ENCODE measurements around the gene RCOR2. TPM values are rescaled to one million over a fixed set of nuclear protein-coding genes. Genes with fewer than 3 reads are reported as not detected.

The RCOR2 gene
- total and polyA plus RNA-seq, 2 of the 13 experiments (the other 11 are each of a cell fraction or from before 2014, with no cell fraction given): 8.3 to 8.5 TPM

DNA sequence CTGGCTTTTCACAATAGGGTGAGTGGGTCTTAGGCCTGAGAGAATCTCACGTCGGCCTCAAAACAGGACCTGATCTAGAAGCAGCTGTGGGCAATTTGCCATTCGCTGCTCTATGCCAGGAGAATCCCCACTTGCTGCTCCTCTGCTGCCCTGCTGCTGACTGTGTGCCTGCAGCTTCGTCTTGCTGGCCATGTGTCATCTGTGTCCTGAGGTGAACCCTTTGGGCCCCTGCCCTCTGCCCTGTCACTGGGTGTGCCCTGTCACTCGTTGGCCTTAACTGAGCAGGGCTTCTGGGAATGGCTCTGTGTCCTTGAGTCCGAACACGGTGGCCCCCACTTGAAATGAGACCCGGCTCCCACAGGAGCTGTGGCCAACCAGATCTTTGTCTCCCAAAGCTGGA is 28.0 kb upstream of the RCOR2 start (continued):
- TF ChIP-seq ATF7 (IDR thresholded peaks at IDR 0.05) (no peak), ATF7 (CRISPR knock-in tag; IDR thresholded peaks at IDR 0.05) (no peak), ZNF12 (CRISPR knock-in tag; IDR thresholded peaks at IDR 0.05) (no peak), ELF4 (CRISPR knock-in tag; IDR thresholded peaks at IDR 0.05; ENCODE audit: borderline replicate concordance) (no peak), MIXL1 (CRISPR knock-in tag; IDR thresholded peaks at IDR 0.05) (no peak), ZNF256 (CRISPR knock-in tag; conservative IDR thresholded peaks at IDR 0.05) (no peak), ZNF326 (CRISPR knock-in tag; IDR thresholded peaks at IDR 0.05; ENCODE audit: borderline replicate concordance) (no peak), MXD1 (CRISPR knock-in tag; IDR thresholded peaks at IDR 0.05) (peak; percentile 30; the same call in 1 of the 2 replicates), IKZF4 (CRISPR knock-in tag; IDR thresholded peaks at IDR 0.05; ENCODE audit: borderline replicate concordance, low read depth, not compliant biosample characterization) (no peak), TBL1XR1 (IDR thresholded peaks at IDR 0.05; ENCODE audit: borderline replicate concordance, low read length, partially characterized antibody) (no peak), ARNT (IDR thresholded peaks at IDR 0.05) (no peak), ELF1 (CRISPR knock-in tag; IDR thresholded peaks at IDR 0.05) (no peak), ZNF678 (CRISPR knock-in tag; IDR thresholded peaks at IDR 0.05) (no peak), ZNF549 (CRISPR knock-in tag; IDR thresholded peaks at IDR 0.05) (no peak), ZNF30 (CRISPR knock-in tag; IDR thresholded peaks at IDR 0.05) (no peak), RARA (CRISPR knock-in tag; IDR thresholded peaks at IDR 0.05) (peak; percentile 79), ZBTB42 (CRISPR knock-in tag; IDR thresholded peaks at IDR 0.05) (no peak), ZZZ3 (CRISPR knock-in tag; IDR thresholded peaks at IDR 0.05; ENCODE audit: borderline replicate concordance) (no peak), ZNF619 (CRISPR knock-in tag; IDR thresholded peaks at IDR 0.05) (no peak), CERS6 (CRISPR knock-in tag; IDR thresholded peaks at IDR 0.05) (no peak), ZNF207 (IDR thresholded peaks at IDR 0.05; ENCODE audit: borderline replicate concordance) (no peak), ZNF557 (CRISPR knock-in tag; IDR thresholded peaks at IDR 0.05) (no peak), HMG20A (CRISPR knock-in tag; IDR thresholded peaks at IDR 0.05; ENCODE audit: borderline replicate concordance) (no peak), YEATS2 (CRISPR knock-in tag; IDR thresholded peaks at IDR 0.05; ENCODE audit: borderline replicate concordance) (no peak), ZNF567 (CRISPR knock-in tag; IDR thresholded peaks at IDR 0.05; ENCODE audit: borderline replicate concordance) (no peak), ARNT2 (CRISPR knock-in tag; IDR thresholded peaks at IDR 0.05; ENCODE audit: low read depth) (no peak), ZFP90 (CRISPR knock-in tag; IDR thresholded peaks at IDR 0.05; ENCODE audit: borderline replicate concordance) (no peak), CEBPB (IDR thresholded peaks at IDR 0.05; ENCODE audit: borderline replicate concordance, low read depth, low read length) (no peak), ZNF850 (CRISPR knock-in tag; conservative IDR thresholded peaks at IDR 0.05) (0 out of 2 replicates have a peak, but pooled peaks have one; percentile 47)
- TF ChIP-seq, protein P1, sequence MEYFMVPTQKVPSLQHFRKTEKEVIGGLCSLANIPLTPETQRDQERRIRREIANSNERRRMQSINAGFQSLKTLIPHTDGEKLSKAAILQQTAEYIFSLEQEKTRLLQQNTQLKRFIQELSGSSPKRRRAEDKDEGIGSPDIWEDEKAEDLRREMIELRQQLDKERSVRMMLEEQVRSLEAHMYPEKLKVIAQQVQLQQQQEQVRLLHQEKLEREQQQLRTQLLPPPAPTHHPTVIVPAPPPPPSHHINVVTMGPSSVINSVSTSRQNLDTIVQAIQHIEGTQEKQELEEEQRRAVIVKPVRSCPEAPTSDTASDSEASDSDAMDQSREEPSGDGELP (IDR thresholded peaks at IDR 0.05; ENCODE audit: borderline replicate concordance, low read depth): peak; percentile 41; the same call in 1 of the 2 replicates

All from HepG2 (cell line).